BJ (cell line): ENCODE measurements around the gene LAMTOR2. TPM values are rescaled to one million over a fixed set of nuclear protein-coding genes. Genes with fewer than 3 reads are reported as not detected.

Experiments used
- CTCF ChIA-PET: fragments of 350-600 bp; formaldehyde crosslinking; extraction: SDS; loops from one replicate; lab custom pipeline; 2021; ENCODE audit warnings: antibody characterized with exemption, inconsistent platforms; lab: Yijun Ruan, JAX
- POLR2A ChIA-PET: fragments of 300-600 bp; sonication (Branson Sonifier 250); formaldehyde crosslinking; extraction: SDS; loops from one replicate; lab custom pipeline; 2021; ENCODE audit warnings: antibody characterized with exemption; lab: Charles Lee
- DNase-seq: peaks from one replicate; pipeline ENCODE4 v3.0.0-alpha.2; 2011; ENCODE audit warnings: low read depth
- H3K27me3 ChIP-seq: 2 replicates; pipeline ENCODE4 v1.6.0; 2011; ENCODE audit warnings: low read length; ENCODE audit not compliant: control insufficient read depth, insufficient read depth
- H3K36me3 ChIP-seq: 2 replicates; pipeline ENCODE4 v1.5.1; 2011; ENCODE audit warnings: low read length; ENCODE audit not compliant: control insufficient read depth, insufficient read depth
- H3K4me3 ChIP-seq: 2 replicates; pipeline ENCODE4 v1.5.1; 2011; ENCODE audit warnings: low read depth, mild to moderate bottlenecking, control low read depth, low read length
- polyA plus RNA-seq: library from polyadenylated mRNA; depleted of rRNA; stranded (reverse); fragments of >200 nt; gene quantifications from 2 replicates; pipeline ENCODE4 v1.2.3, GENCODE V29; 2011
- TF ChIP-seq, protein P1 (sequence below): IDR thresholded peaks from 2 replicates; pipeline ENCODE4 v1.5.1; 2011; ENCODE audit warnings: low read depth, mild to moderate bottlenecking, control low read depth, inconsistent platforms, low read length, moderate library complexity; ENCODE audit not compliant: insufficient read depth

The LAMTOR2 gene
- polyA plus RNA-seq, 1 experiment, result 77.4 TPM

DNA sequence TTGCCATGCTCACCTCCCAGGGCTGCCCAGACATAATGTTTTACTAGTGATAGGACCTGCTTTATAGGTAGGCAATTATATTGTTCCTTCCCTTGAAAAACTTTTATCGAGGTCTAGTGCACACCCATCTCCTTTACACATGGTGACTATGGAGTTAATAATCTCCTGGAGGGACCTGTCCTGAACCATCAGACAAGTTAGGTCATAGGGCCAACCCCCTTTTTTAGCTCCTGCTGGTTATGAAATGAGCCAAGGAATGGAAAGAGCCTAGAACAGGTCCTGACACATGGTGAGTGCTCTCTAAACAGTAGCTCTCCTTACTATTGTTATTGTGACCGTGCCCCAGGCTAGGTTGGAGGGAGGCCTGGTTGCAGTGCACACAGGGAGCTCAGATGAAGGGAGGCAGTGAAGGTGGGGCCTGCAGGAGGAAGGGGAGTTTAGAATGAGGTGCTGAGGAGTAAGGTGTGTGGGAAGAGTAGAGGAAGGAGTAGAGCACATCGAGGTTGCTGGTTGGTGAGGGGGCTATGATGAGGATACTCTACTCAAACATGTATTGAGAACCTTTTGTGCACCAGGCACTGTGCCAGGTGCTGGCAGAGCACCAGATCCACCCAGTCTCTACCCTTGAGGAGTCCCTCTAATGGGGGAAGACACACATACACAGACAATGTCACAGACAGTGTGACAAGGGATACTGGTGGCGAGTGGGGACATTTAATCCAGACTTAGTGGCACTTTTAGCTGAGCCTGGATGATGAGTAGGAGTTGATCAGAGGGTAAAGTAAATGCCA, 45.8 kb downstream of the LAMTOR2 start:
- TF ChIP-seq, protein P1, sequence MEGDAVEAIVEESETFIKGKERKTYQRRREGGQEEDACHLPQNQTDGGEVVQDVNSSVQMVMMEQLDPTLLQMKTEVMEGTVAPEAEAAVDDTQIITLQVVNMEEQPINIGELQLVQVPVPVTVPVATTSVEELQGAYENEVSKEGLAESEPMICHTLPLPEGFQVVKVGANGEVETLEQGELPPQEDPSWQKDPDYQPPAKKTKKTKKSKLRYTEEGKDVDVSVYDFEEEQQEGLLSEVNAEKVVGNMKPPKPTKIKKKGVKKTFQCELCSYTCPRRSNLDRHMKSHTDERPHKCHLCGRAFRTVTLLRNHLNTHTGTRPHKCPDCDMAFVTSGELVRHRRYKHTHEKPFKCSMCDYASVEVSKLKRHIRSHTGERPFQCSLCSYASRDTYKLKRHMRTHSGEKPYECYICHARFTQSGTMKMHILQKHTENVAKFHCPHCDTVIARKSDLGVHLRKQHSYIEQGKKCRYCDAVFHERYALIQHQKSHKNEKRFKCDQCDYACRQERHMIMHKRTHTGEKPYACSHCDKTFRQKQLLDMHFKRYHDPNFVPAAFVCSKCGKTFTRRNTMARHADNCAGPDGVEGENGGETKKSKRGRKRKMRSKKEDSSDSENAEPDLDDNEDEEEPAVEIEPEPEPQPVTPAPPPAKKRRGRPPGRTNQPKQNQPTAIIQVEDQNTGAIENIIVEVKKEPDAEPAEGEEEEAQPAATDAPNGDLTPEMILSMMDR, result no peak
- H3K4me3 ChIP-seq, result no peak overlapping the region
- no peaks in the 10 kb centered on the region; the same call in 1 of the 2 replicates for H3K36me3 ChIP-seq
- no peaks in the 10 kb centered on the region for H3K27me3 ChIP-seq
- POLR2A ChIA-PET, result no interaction called here
- CTCF ChIA-PET, result interaction anchor here (0.7 to 27.9 kb wide), 5 partner anchors 9 to 125 kb away, joined by 3 to 983 read pairs (median 10); partner anchors contain the start of gene LMNA
- no peak for DNase-seq

DNA sequence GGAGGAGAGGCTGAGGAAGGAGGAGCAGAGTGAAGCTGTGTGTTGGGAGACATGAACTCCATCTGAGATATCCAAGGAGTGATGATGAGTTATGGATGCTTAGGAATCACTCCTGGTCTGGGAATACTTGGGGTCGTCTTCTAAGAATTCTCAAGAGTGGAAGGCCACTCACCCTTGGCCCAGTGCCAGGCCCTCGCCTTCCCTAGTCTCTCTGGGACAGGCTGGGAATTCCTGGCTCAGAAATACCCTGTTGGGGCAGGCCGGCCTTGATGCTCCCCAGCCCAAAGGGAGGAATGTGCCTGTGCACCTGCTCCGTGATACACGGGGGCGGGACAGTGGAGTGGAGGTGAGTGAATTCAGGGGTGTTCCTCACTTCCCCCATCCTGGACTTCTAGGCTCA, 47.3 kb downstream of the LAMTOR2 start:
- DNase-seq, result no peak
- ChIA-PET POLR2A (interaction anchor here (0.6 to 1.1 kb wide), 3 partner anchors 16 to 124 kb away, joined by 4 to 8 read pairs (median 4); partner anchors contain the start of gene ARHGEF2), CTCF (interaction anchor here (0.6 to 27.9 kb wide), 4 partner anchors 8 to 123 kb away, joined by 3 to 983 read pairs (median 5); partner anchors contain the start of gene LMNA)
- TF ChIP-seq, protein P1, result no peak
- H3K27me3 ChIP-seq, result no peaks in the 10 kb centered on the region
- H3K36me3 ChIP-seq, result no peaks in the 10 kb centered on the region
- H3K4me3 ChIP-seq, result no peak overlapping the region

DNA sequence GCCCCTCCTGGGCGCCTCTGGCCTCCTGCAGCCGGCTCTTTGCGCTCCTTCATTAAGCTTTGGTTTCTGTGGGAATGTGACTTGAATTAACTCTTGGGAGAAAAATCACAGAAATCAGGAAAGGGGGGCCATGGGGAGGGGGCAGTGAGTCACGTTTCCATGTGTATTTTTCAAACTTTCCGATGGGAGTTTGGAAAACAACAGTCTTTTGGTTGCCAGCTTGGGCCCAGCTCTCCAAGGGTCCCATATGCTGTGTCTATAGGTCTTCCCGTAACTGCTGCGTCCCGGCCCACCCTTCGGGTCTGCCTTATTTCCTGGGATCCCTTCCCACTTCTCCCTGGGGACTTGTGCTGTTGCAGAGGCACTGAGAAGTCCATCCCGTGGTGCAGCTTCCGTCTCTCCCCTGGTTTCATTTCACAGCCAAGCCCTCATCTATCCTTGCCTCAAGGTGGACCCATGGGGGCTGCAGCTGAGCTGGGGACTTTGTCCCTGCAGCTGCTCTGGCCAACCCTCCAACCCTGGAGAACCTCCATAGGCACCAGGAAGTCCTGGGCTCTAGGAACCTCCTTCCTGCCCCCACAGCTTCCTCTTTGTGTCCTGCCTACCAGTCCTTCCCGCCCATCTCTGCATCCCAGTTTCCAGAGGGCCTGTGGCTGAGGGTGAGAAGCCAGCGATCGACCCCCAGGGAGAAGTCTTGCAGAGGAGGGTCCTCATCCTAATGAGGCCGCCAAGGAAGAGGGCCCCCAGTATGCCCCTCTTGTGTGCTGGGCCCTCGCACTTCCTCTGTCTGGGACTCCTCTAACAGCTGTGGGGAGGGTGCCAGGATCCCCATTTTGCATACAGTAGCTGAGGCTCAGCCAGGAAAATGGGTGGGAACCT, 48.3 kb downstream of the LAMTOR2 start:
- POLR2A ChIA-PET, result interaction anchor here (0.5 to 1.5 kb wide), 7 partner anchors 14 to 309 kb away, joined by 3 to 12 read pairs (median 7); partner anchors contain the start of gene ARHGEF2
- CTCF ChIA-PET, result interaction anchor here (0.6 to 27.9 kb wide), 5 partner anchors 9 to 122 kb away, joined by 3 to 983 read pairs (median 6); partner anchors contain the start of gene LMNA
- H3K4me3 ChIP-seq, result no peak overlapping the region
- no peak for DNase-seq
- TF ChIP-seq, protein P1, result no peak
- no peaks in the 10 kb centered on the region for H3K27me3 ChIP-seq
- no peaks in the 10 kb centered on the region for H3K36me3 ChIP-seq

DNA sequence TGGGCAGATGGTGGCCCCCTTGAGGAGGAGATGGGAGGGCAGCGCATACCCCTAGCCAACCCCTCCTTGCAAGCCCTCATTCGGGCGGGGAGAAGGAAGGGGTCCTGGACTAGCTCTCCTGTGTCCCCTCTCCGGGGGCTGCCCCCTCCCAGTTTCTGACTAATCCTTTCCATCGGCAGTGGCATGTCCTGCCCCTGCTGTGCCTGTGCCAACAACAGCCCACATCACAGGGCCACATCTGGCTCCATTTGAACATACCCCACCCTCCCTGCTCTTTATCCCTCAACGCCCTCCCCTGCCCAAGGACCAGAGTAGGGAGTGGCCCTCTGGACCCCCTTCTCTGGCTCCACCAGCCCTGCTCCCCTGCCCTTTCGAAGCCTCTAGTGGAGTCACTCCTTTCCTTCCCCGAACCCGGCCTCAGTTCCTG, 49.0 kb downstream of the LAMTOR2 start:
- TF ChIP-seq, protein P1, result no peak
- no peak overlapping the region for H3K4me3 ChIP-seq
- POLR2A ChIA-PET, result interaction anchor here (0.5 to 1.5 kb wide), 4 partner anchors 13 to 308 kb away, joined by 3 to 8 read pairs (median 5); no protein-coding TSS in a partner anchor
- H3K36me3 ChIP-seq, result no peaks in the 10 kb centered on the region
- no peaks in the 10 kb centered on the region for H3K27me3 ChIP-seq
- DNase-seq, result no peak
- CTCF ChIA-PET, result interaction anchor here (0.5 to 27.9 kb wide), 5 partner anchors 7 to 1169 kb away, joined by 4 to 983 read pairs (median 8); partner anchors contain the start of gene LMNA
